OCI-LY7 (cell line): Measurements from ENCODE around the gene RASGRP2. TPM values are rescaled to one million over a fixed set of nuclear protein-coding genes. Genes with fewer than 3 reads are reported as not detected.

Experiments
- BruUV-seq: library from RNA; stranded (reverse); fragments of 400-500 nt; replicated peaks from 2 replicates; lab custom pipeline; 2021; lab: Mats Ljungman, UMichigan
- CTCF ChIA-PET: fragments of 300-600 bp; sonication (Branson Sonifier 250); formaldehyde crosslinking; loops from one replicate; lab custom pipeline; 2022; ENCODE audit warnings: antibody characterized with exemption; ENCODE audit not compliant: unreplicated experiment; lab: Charles Lee
- POLR2A ChIA-PET: fragments of 300-600 bp; sonication (Branson Sonifier 250); formaldehyde crosslinking; loops from one replicate; lab custom pipeline; 2022; ENCODE audit warnings: antibody characterized with exemption; lab: Charles Lee
- DNase-seq: peaks from one replicate; pipeline ENCODE4 v3.0.0-alpha.2; 2015; ENCODE audit warnings: low spot score
- H2AFZ ChIP-seq: fragments of 200-600 bp; sonication (generic), shearing (Covaris generic); 2 replicates; pipeline ENCODE4 v1.6.1; 2014; ENCODE audit warnings: mild to moderate bottlenecking, antibody characterized with exemption, low read length, moderate library complexity
- H3K27ac ChIP-seq: fragments of 200-600 bp; sonication (generic); 2 replicates; pipeline ENCODE4 v1.5.1; 2014; ENCODE audit warnings: mixed run types, low read depth, mild to moderate bottlenecking, moderate library complexity, low read length, inconsistent platforms; ENCODE audit not compliant: poor library complexity, severe bottlenecking
- H3K36me3 ChIP-seq: fragments of 200-600 bp; sonication (generic); 2 replicates; pipeline ENCODE4 v1.6.1; 2014; ENCODE audit warnings: mild to moderate bottlenecking, antibody characterized with exemption, low read length, moderate library complexity, mixed read lengths; ENCODE audit not compliant: insufficient read depth
- H3K4me1 ChIP-seq: fragments of 200-600 bp; sonication (generic); 2 replicates; pipeline ENCODE4 v1.5.1; 2014; ENCODE audit warnings: mild to moderate bottlenecking, low read length; ENCODE audit not compliant: insufficient read depth, poor library complexity, severe bottlenecking
- H3K4me2 ChIP-seq: fragments of 200-600 bp; sonication (generic); 2 replicates; pipeline ENCODE4 v1.6.1; 2014; ENCODE audit warnings: mild to moderate bottlenecking, low read length
- H3K4me3 ChIP-seq: fragments of 200-600 bp; sonication (generic); 2 replicates; pipeline ENCODE4 v1.5.1; 2014; ENCODE audit warnings: mild to moderate bottlenecking, low read depth, low read length; ENCODE audit not compliant: poor library complexity, severe bottlenecking
- H3K79me2 ChIP-seq: fragments of 200-600 bp; sonication (generic); 2 replicates; pipeline ENCODE4 v1.6.1; 2016; ENCODE audit warnings: low read depth, mild to moderate bottlenecking, low read length, moderate library complexity, mixed read lengths; ENCODE audit not compliant: insufficient read depth
- H3K9me2 ChIP-seq: fragments of 200-600 bp; sonication (generic); 2 replicates; pipeline ENCODE4 v1.6.1; 2016; ENCODE audit warnings: mild to moderate bottlenecking, low read length, mixed read lengths; ENCODE audit not compliant: insufficient read depth
- H3K9me3 ChIP-seq: fragments of 200-600 bp; sonication (generic); 2 replicates; pipeline ENCODE4 v1.6.1; 2014; ENCODE audit warnings: mild to moderate bottlenecking, mixed run types, low read length, mixed read lengths
- H4K20me1 ChIP-seq: fragments of 200-600 bp; sonication (generic); 2 replicates; pipeline ENCODE4 v1.6.1; 2014; ENCODE audit warnings: mild to moderate bottlenecking, antibody characterized with exemption, low read length, moderate library complexity, mixed read lengths; ENCODE audit not compliant: insufficient read depth
- CTCF ChIP-seq: fragments of 200-600 bp; sonication (generic); conservative IDR thresholded peaks from 2 replicates; pipeline ENCODE4 v1.5.1; 2014; ENCODE audit warnings: mild to moderate bottlenecking, antibody characterized with exemption, low read length, moderate library complexity, mixed read lengths
- EZH2phosphoT487 ChIP-seq: fragments of 200-600 bp; sonication (generic); IDR thresholded peaks from 2 replicates; pipeline ENCODE4 v1.6.1; 2018; ENCODE audit warnings: low read depth, borderline replicate concordance, mild to moderate bottlenecking, mixed run types, antibody characterized with exemption, low read length, moderate library complexity, mixed read lengths
- intact Hi-C: fragments of 100-400 bp; cut with micrococcal nuclease; formaldehyde crosslinking; loops from one replicate; pipeline ENCODE4 v1.10.0; 2022; ENCODE audit not compliant: unreplicated experiment
- total RNA-seq, 2 experiments: library from RNA; depleted of rRNA in 1 of 2; stranded (reverse); fragments of >200 nt in 1 of 2; shearing (Covaris generic) in 1 of 2; gene quantifications; 2 replicates each; pipeline ENCODE4 v1.2.3, GENCODE V29; 2014 to 2022

Gene RASGRP2
- total RNA-seq, 2 experiments from 2014 or later, result 127 to 195 TPM

GRCh38 chr11:64745521-64746328 is 1.8 kb upstream of the RASGRP2 start:
- DNase-seq, result peak; percentile 90
- CTCF ChIA-PET, result interaction anchor here (1.9 kb wide), 1 partner anchor 26 kb away, joined by 6 read pairs; no protein-coding TSS in a partner anchor
- peak overlapping the region; percentile 90 for H3K4me2 ChIP-seq
- H2AFZ ChIP-seq, result peak overlapping the region; percentile 78
- peak overlapping the region; percentile 89 for H3K4me3 ChIP-seq
- H3K36me3 ChIP-seq, result peaks cover 13% of the 10 kb centered on the region
- no TSS peak for BruUV-seq
- H3K9me3 ChIP-seq, result no peaks in the 10 kb centered on the region
- 0 out of 2 replicates have a peak, but pooled peaks cover 7% of the 10 kb centered on the region for H4K20me1 ChIP-seq
- peaks cover 6% of the 10 kb centered on the region; the same call in 1 of the 2 replicates for H3K79me2 ChIP-seq
- intact Hi-C loops, result loop anchor here (1.0 kb wide), 1 partner anchor 33 kb away; the partner anchor contains the start of gene SF1
- peak overlapping the region; percentile 95 for H3K27ac ChIP-seq
- POLR2A ChIA-PET, result interaction anchor here (0.6 to 2.8 kb wide), 4 partner anchors 18 to 35 kb away, joined by 3 to 9 read pairs (median 4); no protein-coding TSS in a partner anchor
- TF ChIP-seq CTCF (no peak), EZH2phosphoT487 (no peak)
- no peaks in the 10 kb centered on the region for H3K9me2 ChIP-seq
- peaks cover 45% of the 10 kb centered on the region for H3K4me1 ChIP-seq

GRCh38 chr11:64745189-64745520 is 1.2 kb upstream of the RASGRP2 start:
- Histone ChIP-seq H3K36me3 (peaks cover 18% of the 10 kb centered on the region), H3K9me2 (no peaks in the 10 kb centered on the region), H3K27ac (peak overlapping the region; percentile 95), H3K4me1 (peaks cover 45% of the 10 kb centered on the region), H4K20me1 (0 out of 2 replicates have a peak, but pooled peaks cover 7% of the 10 kb centered on the region), H3K9me3 (no peaks in the 10 kb centered on the region), H2AFZ (no peak overlapping the region), H3K4me2 (peak overlapping the region; percentile 90), H3K4me3 (peak overlapping the region; percentile 89), H3K79me2 (peaks cover 6% of the 10 kb centered on the region; the same call in 1 of the 2 replicates)
- intact Hi-C loops, result loop anchor here (1.0 kb wide), 1 partner anchor 33 kb away; the partner anchor contains the start of gene SF1
- no TSS peak for BruUV-seq
- CTCF ChIA-PET, result interaction anchor here (1.9 kb wide), 1 partner anchor 27 kb away, joined by 6 read pairs; no protein-coding TSS in a partner anchor
- peak; percentile 96 for DNase-seq
- TF ChIP-seq CTCF, result no peak
- no peak for TF ChIP-seq EZH2phosphoT487
- POLR2A ChIA-PET, result interaction anchor here (0.7 to 2.1 kb wide), 5 partner anchors 16 to 35 kb away, joined by 3 to 5 read pairs (median 4); partner anchors contain the start of gene SF1
